Colonic mucosa (tissue), 4 donors: ENCODE data around the gene PATL2. TPM values are rescaled to one million over a fixed set of nuclear protein-coding genes. Genes with fewer than 3 reads are reported as not detected.
"Not testable (repeated sequence)": the region's sequence is repeated elsewhere in the genome, so short reads cannot be mapped to it uniquely, and the experiment has no call there.

Source experiments
- DNase-seq: peaks from one replicate; pipeline ENCODE4 v3.0.0-alpha.2; 2020
- H3K27ac ChIP-seq: fragments of 200-600 bp; one replicate; pipeline ENCODE4 v1.8.0; 2021
- H3K27me3 ChIP-seq: fragments of 200-600 bp; one replicate; pipeline ENCODE4 v1.8.0; 2021
- H3K36me3 ChIP-seq: fragments of 200-600 bp; one replicate; pipeline ENCODE4 v1.8.0; 2021
- H3K4me1 ChIP-seq: fragments of 200-600 bp; one replicate; pipeline ENCODE4 v1.8.0; 2021; ENCODE audit warnings: mild to moderate bottlenecking
- H3K4me3 ChIP-seq: fragments of 200-600 bp; one replicate; pipeline ENCODE4 v1.8.0; 2021
- H3K9ac ChIP-seq, 2 donors: one replicate each; pipeline ENCODE4 v1.7.0; 2013; ENCODE audit warnings: control low read depth in 2 of 2, low read depth in 2 of 2, low read length in 2 of 2
- H3K9me3 ChIP-seq: fragments of 200-600 bp; one replicate; pipeline ENCODE4 v1.8.0; 2021
- CTCF ChIP-seq: fragments of 200-600 bp; IDR thresholded peaks from one replicate; pipeline ENCODE4 v1.8.0; 2022; ENCODE audit warnings: antibody characterized with exemption, mild to moderate bottlenecking
- intact Hi-C: fragments of 100-400 bp; cut with DNase I; formaldehyde crosslinking; loops from one replicate; pipeline ENCODE4 v1.14.1; 2022
- total RNA-seq, 2 donors: library from RNA; stranded (reverse); fragmentation: NEBNext Ultra II Directional in 1 of 2; extraction: Animal tissue kit (Norgen Biotek cat#: 25700) in 1 of 2; gene quantifications; one replicate each; pipeline ENCODE4 v1.2.1, GENCODE V29; 2021
- donor health status: healthy.
- donor health status: DM: no; HTN: no; CAD: no.
- donor health status: DM: no; HTN: no; CAD: no.

Gene PATL2
- total RNA-seq, 2 donors from 2014 or later, result 1.2 to 2.6 TPM

GRCh38 chr15:44722011-44722410 lies 10.9 kb upstream of the PATL2 start:
- no peaks in the 10 kb centered on the region for H3K27me3 ChIP-seq
- intact Hi-C loops, result no loop called here
- no peak for DNase-seq
- no peak overlapping the region for H3K9ac ChIP-seq
- H3K36me3 ChIP-seq, result peaks cover 16% of the 10 kb centered on the region
- H3K9me3 ChIP-seq, result no peaks in the 10 kb centered on the region
- TF ChIP-seq CTCF, result no peak
- no peak overlapping the region for H3K27ac ChIP-seq
- H3K4me1 ChIP-seq, result peaks cover 2% of the 10 kb centered on the region
- no peak overlapping the region for H3K4me3 ChIP-seq

GRCh38 chr15:44720460-44721176 lies 9.5 kb upstream of the PATL2 start:
- H3K4me1 ChIP-seq, result peaks cover 8% of the 10 kb centered on the region
- peaks cover 29% of the 10 kb centered on the region for H3K36me3 ChIP-seq
- TF ChIP-seq CTCF, result no peak
- no peak for DNase-seq
- peak overlapping the region; percentile 54 for H3K27ac ChIP-seq
- no peak overlapping the region for H3K9ac ChIP-seq
- no peaks in the 10 kb centered on the region for H3K9me3 ChIP-seq
- intact Hi-C loops, result no loop called here
- H3K4me3 ChIP-seq, result no peak overlapping the region
- H3K27me3 ChIP-seq, result no peaks in the 10 kb centered on the region

- Histone ChIP-seq H3K4me1 (peaks cover 11% of the 10 kb centered on the region), H3K36me3 (peaks cover 35% of the 10 kb centered on the region), H3K27ac (peak overlapping the region; percentile 54)
- H3K9me3 ChIP-seq, H3K4me3 ChIP-seq, H3K27me3 ChIP-seq, DNase-seq, H3K9ac ChIP-seq: not testable (repeated sequence)
- intact Hi-C loops, result loop anchor here (10.0 kb wide), 1 partner anchor 925 kb away; the partner anchor contains the start of gene SERF2
These were observed 8.9 kb upstream of the PATL2 start for GRCh38 chr15:44720000-44720435.

- Histone ChIP-seq H3K4me1 (peaks cover 11% of the 10 kb centered on the region), H3K36me3 (peaks cover 35% of the 10 kb centered on the region), H3K27me3 (no peaks in the 10 kb centered on the region), H3K9me3 (no peaks in the 10 kb centered on the region), H3K9ac (peak overlapping the region in 1 of 2 donors; percentile 41), H3K27ac (peak overlapping the region; percentile 54), H3K4me3 (no peak overlapping the region)
- intact Hi-C loops, result loop anchor here (10.0 kb wide), 1 partner anchor 925 kb away; the partner anchor contains the start of gene SERF2
- no peak for TF ChIP-seq CTCF
- peak; percentile 36 for DNase-seq
These were observed 8.3 kb upstream of the PATL2 start for GRCh38 chr15:44719293-44719999.

- no peak overlapping the region for H3K9ac ChIP-seq
These were observed 7.8 kb upstream of the PATL2 start for GRCh38 chr15:44718927-44719292.

More at GRCh38 chr15:44718927-44719292, 7.8 kb upstream of the PATL2 start:
- Histone ChIP-seq H3K27ac (peak overlapping the region; percentile 54), H3K4me3 (no peak overlapping the region), H3K36me3 (peaks cover 35% of the 10 kb centered on the region), H3K4me1 (peaks cover 11% of the 10 kb centered on the region), H3K9me3 (no peaks in the 10 kb centered on the region), H3K27me3 (no peaks in the 10 kb centered on the region)
- DNase-seq, result no peak
- no peak for TF ChIP-seq CTCF
- intact Hi-C loops, result loop anchor here (10.0 kb wide), 1 partner anchor 924 kb away; the partner anchor contains the start of gene SERF2
